Measurements from ENCODE around the gene TACR3.
"Not testable (repeated sequence)": the region's sequence is repeated elsewhere in the genome, so short reads cannot be mapped to it uniquely, and the experiment has no call there.

The TACR3 gene

GRCh38 chr4:103719830-103720207, at the start of gene TACR3:
Gene TACR3 (minus strand): TSS chr4:103719985. CDS start chr4:103719675, 310 bp downstream.
- no peak for DNase-seq

- DNase-seq: no peak
Measured at GRCh38 chr4:103757631-103758030, 37.8 kb upstream of the TACR3 start.

GRCh38 chr4:103756741-103757140, 37.0 kb upstream of the TACR3 start:
- no peak for DNase-seq

- DNase-seq: no peak
Measured at GRCh38 chr4:103754844-103755243, 35.1 kb upstream of the TACR3 start.

GRCh38 chr4:103753868-103754653, 34.3 kb upstream of the TACR3 start:
- no peak for DNase-seq

GRCh38 chr4:103723150-103723549, 3.4 kb upstream of the TACR3 start:
- not testable (repeated sequence) for DNase-seq

GRCh38 chr4:103721251-103721650, 1.5 kb upstream of the TACR3 start:
- no peak for DNase-seq

GRCh38 chr4:103720661-103721060, 876 bp upstream of the TACR3 start:
- DNase-seq: no peak

GRCh38 chr4:103719105-103719829, 518 bp downstream of the TACR3 start:
- no peak for DNase-seq

GRCh38 chr4:103692615-103693014, 27.2 kb downstream of the TACR3 start:
- DNase-seq: no peak

- no peak for DNase-seq
Measured at GRCh38 chr4:103673983-103674382, 45.8 kb downstream of the TACR3 start.

- DNase-seq: not testable (repeated sequence)
Measured at GRCh38 chr4:103666764-103667163, 53.0 kb downstream of the TACR3 start.

- no peak for DNase-seq
Measured at GRCh38 chr4:103664436-103665075, 55.2 kb downstream of the TACR3 start.

GRCh38 chr4:103648541-103648940, 71.2 kb downstream of the TACR3 start:
- DNase-seq: no peak

- DNase-seq: no peak
Measured at GRCh38 chr4:103645991-103646390, 73.8 kb downstream of the TACR3 start.

- no peak for DNase-seq
Measured at GRCh38 chr4:103634236-103634635, 85.5 kb downstream of the TACR3 start.

- DNase-seq: no peak
Measured at GRCh38 chr4:103626296-103626695, 93.5 kb downstream of the TACR3 start.

GRCh38 chr4:103591841-103592240, 127.9 kb downstream of the TACR3 start:
- no peak for DNase-seq

GRCh38 chr4:103567591-103567990, 152.2 kb downstream of the TACR3 start:
- DNase-seq: no peak

GRCh38 chr4:103559178-103559577, 160.6 kb downstream of the TACR3 start:
- not testable (repeated sequence) for DNase-seq

Data from 8988T (cell line).